NT2/D1 (cell line): ENCODE data around the gene HECW1.

Source experiments
- YY1 ChIP-seq: IDR thresholded peaks from 2 replicates; pipeline ENCODE4 v1.6.1; 2011; ENCODE audit not compliant: insufficient read length, insufficient read depth
- ZNF274 ChIP-seq: IDR thresholded peaks from 2 replicates; pipeline ENCODE4 v1.6.1; 2011; ENCODE audit warnings: mild to moderate bottlenecking, low read depth, low read length

GRCh38 chr7:43508461-43508860 is 396.0 kb downstream of the HECW1 start:
- TF ChIP-seq YY1 = no peak
- TF ChIP-seq ZNF274 = no peak
